GM23248 (cell line): ENCODE data around the gene CNOT3. TPM values are rescaled to one million over a fixed set of nuclear protein-coding genes. Genes with fewer than 3 reads are reported as not detected.
"Not testable (repeated sequence)": the region's sequence is repeated elsewhere in the genome, so short reads cannot be mapped to it uniquely, and the experiment has no call there.

Experiments used
- DNase-seq: peaks from one replicate; pipeline ENCODE4 v3.0.0-alpha.2; 2015
- H2AFZ ChIP-seq: fragments of 200-600 bp; sonication (generic); 2 replicates; pipeline ENCODE4 v1.6.1; 2016; ENCODE audit warnings: antibody characterized with exemption
- H3F3A ChIP-seq: fragments of 200-600 bp; sonication (generic); 2 replicates; pipeline ENCODE4 v1.6.1; 2016; ENCODE audit warnings: mild to moderate bottlenecking, antibody characterized with exemption, mixed run types; ENCODE audit not compliant: insufficient read depth
- H3K27ac ChIP-seq: fragments of 200-600 bp; sonication (generic); 2 replicates; pipeline ENCODE4 v1.5.1; 2016; ENCODE audit warnings: mild to moderate bottlenecking
- H3K27me3 ChIP-seq: fragments of 200-600 bp; sonication (generic); replicated peaks from 2 replicates; pipeline ENCODE4 v1.6.1; 2016; ENCODE audit warnings: mild to moderate bottlenecking; ENCODE audit not compliant: insufficient read depth
- H3K36me3 ChIP-seq: fragments of 200-600 bp; sonication (generic); 2 replicates; pipeline ENCODE4 v1.6.1; 2016; ENCODE audit warnings: low read depth, mild to moderate bottlenecking
- H3K4me1 ChIP-seq: fragments of 200-600 bp; sonication (generic); 2 replicates; pipeline ENCODE4 v1.6.1; 2016; ENCODE audit warnings: mild to moderate bottlenecking; ENCODE audit not compliant: insufficient read depth
- H3K4me2 ChIP-seq: fragments of 200-600 bp; sonication (generic); one replicate; pipeline ENCODE4 v1.6.1; 2016; ENCODE audit warnings: mild to moderate bottlenecking; ENCODE audit not compliant: unreplicated experiment
- H3K4me3 ChIP-seq: fragments of 200-600 bp; sonication (generic); 2 replicates; pipeline ENCODE4 v1.5.1; 2016; ENCODE audit warnings: mild to moderate bottlenecking
- H3K79me2 ChIP-seq: fragments of 200-600 bp; sonication (generic); 2 replicates; pipeline ENCODE4 v1.6.1; 2016; ENCODE audit warnings: mild to moderate bottlenecking; ENCODE audit not compliant: insufficient read depth
- H3K9ac ChIP-seq: fragments of 200-600 bp; sonication (generic); 2 replicates; pipeline ENCODE4 v1.6.1; 2016; ENCODE audit warnings: mild to moderate bottlenecking
- H3K9me2 ChIP-seq: fragments of 200-600 bp; sonication (generic); 2 replicates; pipeline ENCODE4 v1.6.1; 2016; ENCODE audit warnings: mixed run types, mild to moderate bottlenecking, moderate library complexity; ENCODE audit not compliant: insufficient read depth
- H3K9me3 ChIP-seq: fragments of 200-600 bp; sonication (generic); one replicate; pipeline ENCODE4 v1.6.1; 2017; ENCODE audit warnings: low read depth
- H4K20me1 ChIP-seq: fragments of 200-600 bp; sonication (generic); 2 replicates; pipeline ENCODE4 v1.6.0; 2016; ENCODE audit not compliant: insufficient read depth
- EZH2 ChIP-seq: fragments of 200-600 bp; sonication (generic); IDR thresholded peaks from 2 replicates; pipeline ENCODE4 v1.6.1; 2018; ENCODE audit warnings: antibody characterized with exemption, mild to moderate bottlenecking; ENCODE audit not compliant: insufficient read depth, poor library complexity, severe bottlenecking
- EZH2phosphoT487 ChIP-seq: fragments of 200-600 bp; sonication (generic); IDR thresholded peaks from 2 replicates; pipeline ENCODE4 v1.6.1; 2018; ENCODE audit warnings: antibody characterized with exemption, moderate library complexity, mild to moderate bottlenecking, low read depth; ENCODE audit not compliant: insufficient read depth
- WGBS, 2 experiments: methylation state at CpG; one replicate each; pipeline ENCODE4 v1.1.6; 2015 to 2017; ENCODE audit warnings: low lambda C conversion rate in 2 of 2, low coverage in 1 of 2; ENCODE audit errors: missing lambda C conversion rate in 2 of 2; 5-methylcytosine and 5-hydroxymethylcytosine counted together
- in situ Hi-C: fragments of 300-500 bp; cut with MboI; formaldehyde crosslinking; loops from 2 replicates; pipeline ENCODE4 v1.15.0; 2020
- polyA plus RNA-seq: library from polyadenylated mRNA; unstranded; fragments of >200 nt; fragmentation: Nextera tagmentation; extraction: Ambion mirVana; gene quantifications from 2 replicates; pipeline ENCODE4 v1.2.1, GENCODE V29; 2016
- total RNA-seq: library from RNA; depleted of rRNA; stranded (reverse); fragments of >200 nt; shearing (Covaris generic); gene quantifications from 2 replicates; pipeline ENCODE4 v1.2.3, GENCODE V29; 2014; rRNA removed

The CNOT3 gene
- total RNA-seq (8.9 and 12.6 TPM in 2 replicates), polyA plus RNA-seq (16.6 and 19.4 TPM in 2 replicates)

DNA sequence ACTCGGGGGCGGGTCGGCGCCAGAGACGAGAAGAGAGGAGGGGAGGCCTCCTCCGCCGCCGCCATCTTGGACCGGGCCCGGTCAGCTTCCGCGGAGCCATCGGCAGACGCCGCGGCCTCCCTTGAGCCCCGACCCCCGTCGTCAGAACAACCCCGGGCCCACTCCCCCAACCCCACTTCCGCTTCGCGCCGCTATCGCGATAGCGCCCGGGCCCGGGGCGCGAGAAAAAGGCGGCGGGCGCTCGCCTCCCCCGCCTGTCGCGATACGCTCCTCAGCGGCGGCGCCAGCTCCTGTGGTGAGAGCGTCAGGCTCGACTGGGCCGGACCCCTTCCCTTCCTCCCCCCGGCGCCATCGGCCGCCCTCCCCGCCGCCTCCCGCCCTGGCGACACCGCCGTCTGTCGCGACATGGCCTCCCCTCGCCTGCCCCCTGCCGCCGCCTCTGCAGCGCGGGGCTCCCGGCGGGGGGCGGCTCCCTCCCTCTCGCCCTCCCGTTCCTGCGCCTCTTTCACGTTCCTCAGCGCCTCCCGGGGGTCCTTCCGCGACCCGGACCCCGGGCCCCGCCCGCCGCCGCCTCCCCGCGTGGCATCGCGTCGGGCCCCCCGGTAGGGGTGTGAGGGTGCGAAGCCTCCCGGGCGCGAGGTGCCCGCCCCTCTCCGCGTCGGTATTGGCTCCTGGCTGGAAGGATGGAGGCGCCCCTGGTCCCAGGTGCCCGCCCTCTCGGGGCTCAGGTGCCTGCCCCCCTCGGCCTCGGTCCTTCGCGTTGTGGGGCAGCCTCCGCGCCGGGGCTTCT is at the start of gene CNOT3:
TSS of gene CNOT3 (plus strand) at position 64 of the 790 bp plus-strand sequence. CDS start 5,217 bp downstream, outside the sequence.
- Histone ChIP-seq H3K27me3 (no peaks in the 10 kb centered on the region), H3K36me3 (0 out of 2 replicates have a peak, but pooled peaks cover 4% of the 10 kb centered on the region), H3F3A (peaks cover 13% of the 10 kb centered on the region; the same call in 1 of the 2 replicates), H3K9me3 (no peaks in the 10 kb centered on the region), H4K20me1 (peaks cover 4% of the 10 kb centered on the region; the same call in 1 of the 2 replicates), H3K79me2 (peaks cover 53% of the 10 kb centered on the region), H3K4me3 (peak within 1 kb of the TSS; percentile 78), H3K9ac (peak within 1 kb of the TSS; percentile 98), H3K4me1 (peaks cover 26% of the 10 kb centered on the region), H2AFZ (peak within 1 kb of the TSS; percentile 89), H3K4me2 (peak within 1 kb of the TSS; percentile 84), H3K9me2 (no peaks in the 10 kb centered on the region), H3K27ac (peak within 1 kb of the TSS; percentile 77)
- DNase-seq: peak; percentile 49
- 2 to 3% methylated on average over 51 to 93 of the region's 103 CpGs for WGBS, 2 experiments
- TF ChIP-seq EZH2phosphoT487: no peak
- TF ChIP-seq EZH2: no peak
- in situ Hi-C loops: no loop called here

DNA sequence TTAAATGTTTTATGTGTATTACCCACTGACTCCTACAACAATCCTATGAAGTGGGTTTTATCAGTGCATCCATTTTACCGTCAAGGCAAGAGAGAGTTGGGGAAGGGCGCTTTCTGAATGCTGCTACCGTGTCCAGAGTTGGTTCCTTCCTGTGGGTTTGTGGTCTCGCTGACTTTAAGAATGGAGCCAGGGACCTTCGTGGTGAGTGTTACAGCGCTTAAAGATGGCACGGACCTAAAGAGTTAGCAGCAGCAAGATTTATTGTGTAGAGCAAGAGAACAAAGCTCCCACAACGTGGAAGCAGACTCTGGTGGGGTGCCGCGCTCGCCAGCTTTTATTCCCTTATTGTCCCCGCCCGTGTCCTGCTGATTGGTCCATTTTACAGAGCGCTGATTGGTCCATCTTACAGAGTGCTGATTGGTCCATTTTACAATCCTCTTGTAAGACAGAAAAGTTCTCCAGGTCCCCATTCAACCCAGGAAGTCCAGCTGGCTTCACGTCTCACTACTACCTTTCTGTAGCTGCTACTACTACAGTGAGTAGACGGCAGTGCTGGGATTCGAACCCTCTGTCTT is 43.0 kb upstream of the CNOT3 start:
- Histone ChIP-seq H3K79me2 (no peaks in the 10 kb centered on the region), H3K27ac (no peak overlapping the region), H4K20me1 (no peaks in the 10 kb centered on the region), H3K9ac (no peak overlapping the region), H2AFZ (no peak overlapping the region), H3F3A (no peaks in the 10 kb centered on the region), H3K4me3 (no peak overlapping the region), H3K4me2 (no peak overlapping the region), H3K9me2 (no peaks in the 10 kb centered on the region), H3K9me3 (no peaks in the 10 kb centered on the region), H3K27me3 (no peaks in the 10 kb centered on the region), H3K36me3 (no peaks in the 10 kb centered on the region), H3K4me1 (no peaks in the 10 kb centered on the region)
- 79 to 81% methylated on average over 17 of the region's 17 CpGs for WGBS, 2 experiments
- in situ Hi-C loops: no loop called here
- TF ChIP-seq EZH2phosphoT487 (no peak), EZH2 (no peak)
- DNase-seq: no peak

- peak overlapping the region; percentile 73 for H3K4me3 ChIP-seq
- H3K4me1 ChIP-seq: no peaks in the 10 kb centered on the region
- H2AFZ ChIP-seq: peak overlapping the region; percentile 96
- H3F3A ChIP-seq: no peaks in the 10 kb centered on the region
- TF ChIP-seq EZH2 (no peak), EZH2phosphoT487 (no peak)
- H3K9me2 ChIP-seq: no peaks in the 10 kb centered on the region
- H3K27me3 ChIP-seq: no peaks in the 10 kb centered on the region
- peak overlapping the region; percentile 60 for H3K4me2 ChIP-seq
- H3K27ac ChIP-seq: no peak overlapping the region
- in situ Hi-C loops: no loop called here
- H3K79me2 ChIP-seq: no peaks in the 10 kb centered on the region
- H3K9ac ChIP-seq: peak overlapping the region; percentile 25; the same call in 1 of the 2 replicates
- H4K20me1 ChIP-seq: no peaks in the 10 kb centered on the region
- no peaks in the 10 kb centered on the region for H3K36me3 ChIP-seq
- H3K9me3 ChIP-seq: no peaks in the 10 kb centered on the region
- 72 to 86% methylated on average over 19 to 21 of the region's 22 CpGs for WGBS, 2 experiments
- DNase-seq: no peak
Observed at GRCh38 chr19:54095136-54095858, 42.3 kb upstream of the CNOT3 start.

- H3K9me2 ChIP-seq, H3K9me3 ChIP-seq, H4K20me1 ChIP-seq, H3K27ac ChIP-seq, H3F3A ChIP-seq, in situ Hi-C loops, H3K27me3 ChIP-seq, H3K4me1 ChIP-seq, H3K79me2 ChIP-seq, H3K36me3 ChIP-seq: not testable (repeated sequence)
- DNase-seq: peak; percentile 79
- 2% methylated on average over 31 to 38 of the region's 46 CpGs for WGBS, 2 experiments
- Histone ChIP-seq H3K9ac (peak overlapping the region; percentile 25; the same call in 1 of the 2 replicates), H3K4me2 (peak overlapping the region; percentile 60), H2AFZ (peak overlapping the region; percentile 96), H3K4me3 (peak overlapping the region; percentile 73)
Observed at GRCh38 chr19:54095859-54096616, 41.5 kb upstream of the CNOT3 start.
